A673 (cell line): ENCODE measurements around the gene NFATC2. TPM values are rescaled to one million over a fixed set of nuclear protein-coding genes. Genes with fewer than 3 reads are reported as not detected.

Experiments
- BruUV-seq: library from RNA; stranded (reverse); fragments of 400-500 nt; replicated peaks from 2 replicates; lab custom pipeline; 2021; lab: Mats Ljungman, UMichigan
- CTCF ChIA-PET: fragments of 300-600 bp; sonication (Branson Sonifier 250); formaldehyde crosslinking; loops from one replicate; lab custom pipeline; 2022; ENCODE audit warnings: antibody characterized with exemption; lab: Charles Lee
- POLR2A ChIA-PET: fragments of 300-600 bp; sonication (Branson Sonifier 250); formaldehyde crosslinking; loops from one replicate; lab custom pipeline; 2022; ENCODE audit warnings: antibody characterized with exemption; ENCODE audit not compliant: low non-redundant PET; lab: Charles Lee
- DNase-seq: peaks from one replicate; pipeline ENCODE4 v3.0.0-alpha.2; 2015; ENCODE audit warnings: low spot score
- H3K27ac ChIP-seq: fragments of 200-600 bp; sonication (generic); 2 replicates; pipeline ENCODE4 v1.5.1; 2016; ENCODE audit warnings: mixed run types, low read depth, mild to moderate bottlenecking, mixed read lengths, antibody characterized with exemption, low read length; ENCODE audit not compliant: poor library complexity, severe bottlenecking
- H3K27me3 ChIP-seq: fragments of 200-600 bp; sonication (generic); replicated peaks from 2 replicates; pipeline ENCODE4 v1.6.1; 2017; ENCODE audit warnings: mixed run types, low read depth, mild to moderate bottlenecking, mixed read lengths, antibody characterized with exemption, low read length; ENCODE audit not compliant: insufficient read depth, poor library complexity
- H3K36me3 ChIP-seq: fragments of 200-600 bp; sonication (generic); 2 replicates; pipeline ENCODE4 v1.6.1; 2016; ENCODE audit warnings: mixed run types, mild to moderate bottlenecking, mixed read lengths, antibody characterized with exemption, low read length; ENCODE audit not compliant: insufficient read depth, poor library complexity, severe bottlenecking
- H3K4me1 ChIP-seq: fragments of 200-600 bp; sonication (generic); 2 replicates; pipeline ENCODE4 v1.6.1; 2017; ENCODE audit warnings: mixed run types, mild to moderate bottlenecking, mixed read lengths, antibody characterized with exemption, low read length; ENCODE audit not compliant: insufficient read depth, poor library complexity, severe bottlenecking
- H3K4me3 ChIP-seq: fragments of 200-600 bp; sonication (generic); 2 replicates; pipeline ENCODE4 v1.5.1; 2016; ENCODE audit warnings: low read depth, mixed run types, mild to moderate bottlenecking, mixed read lengths, low read length; ENCODE audit not compliant: poor library complexity, severe bottlenecking
- H3K9me3 ChIP-seq: fragments of 200-600 bp; sonication (generic); 2 replicates; pipeline ENCODE4 v1.6.1; 2016; ENCODE audit warnings: mixed run types, low read depth, mild to moderate bottlenecking, mixed read lengths, antibody characterized with exemption, low read length; ENCODE audit not compliant: poor library complexity, severe bottlenecking
- EZH2 ChIP-seq: fragments of 200-600 bp; sonication (generic); IDR thresholded peaks from 2 replicates; pipeline ENCODE4 v1.6.1; 2017; ENCODE audit warnings: borderline replicate concordance, low read depth, mild to moderate bottlenecking, mixed read lengths, antibody characterized with exemption, low read length; ENCODE audit not compliant: poor library complexity, severe bottlenecking
- intact Hi-C: fragments of 100-400 bp; cut with micrococcal nuclease; formaldehyde crosslinking; loops from one replicate; pipeline ENCODE4 v1.10.0; 2022; ENCODE audit not compliant: unreplicated experiment
- total RNA-seq: library from RNA; stranded (reverse); gene quantifications from 2 replicates; pipeline ENCODE4 v1.2.3, GENCODE V29; 2021
- TF ChIP-seq, protein P1 (sequence below): fragments of 300-800, 200-600 bp; sonication (generic); conservative IDR thresholded peaks from 2 replicates; pipeline ENCODE4 v1.5.1; 2017; ENCODE audit warnings: low read depth, mild to moderate bottlenecking, antibody characterized with exemption, low read length, moderate library complexity, mixed read lengths

The NFATC2 gene
- total RNA-seq, 1 experiment from 2014 or later = 0.64 TPM

DNA sequence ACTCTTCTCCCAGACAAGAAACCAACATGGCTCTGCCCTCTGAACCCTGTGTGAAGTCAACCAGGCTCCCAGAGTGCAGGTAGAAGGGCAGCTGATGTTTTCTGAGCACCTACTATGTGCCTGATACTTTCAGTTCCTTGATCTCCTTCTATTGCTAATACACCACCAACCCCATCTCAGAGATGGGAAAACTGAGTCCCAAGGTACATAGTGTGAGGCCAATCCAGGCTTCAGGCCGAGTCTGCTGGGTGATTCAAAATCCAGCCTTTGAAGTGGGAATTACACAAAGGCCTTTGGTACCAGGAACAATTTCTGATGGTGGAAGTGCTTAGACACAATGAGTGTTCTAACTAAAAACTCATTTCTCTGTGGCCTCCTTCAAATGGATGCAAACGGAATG, 96.3 kb downstream of the NFATC2 start:
- H3K4me3 ChIP-seq = no peak overlapping the region
- intact Hi-C loops = no loop called here
- no peak for TF ChIP-seq EZH2
- TF ChIP-seq, protein P1, sequence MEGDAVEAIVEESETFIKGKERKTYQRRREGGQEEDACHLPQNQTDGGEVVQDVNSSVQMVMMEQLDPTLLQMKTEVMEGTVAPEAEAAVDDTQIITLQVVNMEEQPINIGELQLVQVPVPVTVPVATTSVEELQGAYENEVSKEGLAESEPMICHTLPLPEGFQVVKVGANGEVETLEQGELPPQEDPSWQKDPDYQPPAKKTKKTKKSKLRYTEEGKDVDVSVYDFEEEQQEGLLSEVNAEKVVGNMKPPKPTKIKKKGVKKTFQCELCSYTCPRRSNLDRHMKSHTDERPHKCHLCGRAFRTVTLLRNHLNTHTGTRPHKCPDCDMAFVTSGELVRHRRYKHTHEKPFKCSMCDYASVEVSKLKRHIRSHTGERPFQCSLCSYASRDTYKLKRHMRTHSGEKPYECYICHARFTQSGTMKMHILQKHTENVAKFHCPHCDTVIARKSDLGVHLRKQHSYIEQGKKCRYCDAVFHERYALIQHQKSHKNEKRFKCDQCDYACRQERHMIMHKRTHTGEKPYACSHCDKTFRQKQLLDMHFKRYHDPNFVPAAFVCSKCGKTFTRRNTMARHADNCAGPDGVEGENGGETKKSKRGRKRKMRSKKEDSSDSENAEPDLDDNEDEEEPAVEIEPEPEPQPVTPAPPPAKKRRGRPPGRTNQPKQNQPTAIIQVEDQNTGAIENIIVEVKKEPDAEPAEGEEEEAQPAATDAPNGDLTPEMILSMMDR = no peak
- BruUV-seq = no TSS peak
- no peaks in the 10 kb centered on the region for H3K27me3 ChIP-seq
- H3K4me1 ChIP-seq = peaks cover 13% of the 10 kb centered on the region
- no peaks in the 10 kb centered on the region for H3K9me3 ChIP-seq
- ChIA-PET POLR2A (no interaction called here), CTCF (no interaction called here)
- DNase-seq = no peak
- H3K27ac ChIP-seq = no peak overlapping the region
- no peaks in the 10 kb centered on the region for H3K36me3 ChIP-seq

DNA sequence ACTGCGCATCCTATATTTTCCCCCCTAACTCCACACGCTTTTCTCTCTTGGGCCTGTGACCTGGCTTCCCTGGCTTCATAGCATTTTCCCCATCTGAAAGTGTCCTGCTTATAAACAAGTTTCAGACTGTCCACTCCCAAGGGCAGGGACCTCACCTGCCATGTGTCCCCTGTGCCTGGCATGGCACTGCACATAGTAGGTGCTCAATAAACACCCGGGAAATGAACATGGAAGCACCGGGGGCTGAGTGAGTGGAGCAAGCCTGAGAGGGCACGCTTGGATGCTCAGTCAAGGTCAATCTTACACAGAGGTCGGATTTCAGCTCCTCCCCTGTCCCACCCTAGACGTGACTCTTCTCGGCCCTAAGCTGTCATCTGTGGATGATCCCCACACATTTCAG, 96.9 kb downstream of the NFATC2 start:
- Histone ChIP-seq H3K4me3 (no peak overlapping the region), H3K4me1 (peaks cover 13% of the 10 kb centered on the region), H3K27ac (no peak overlapping the region), H3K9me3 (no peaks in the 10 kb centered on the region), H3K27me3 (no peaks in the 10 kb centered on the region), H3K36me3 (no peaks in the 10 kb centered on the region)
- TF ChIP-seq, protein P1 = no peak
- TF ChIP-seq EZH2 = no peak
- CTCF ChIA-PET = no interaction called here
- POLR2A ChIA-PET = no interaction called here
- DNase-seq = no peak
- intact Hi-C loops = no loop called here
- BruUV-seq = no TSS peak

DNA sequence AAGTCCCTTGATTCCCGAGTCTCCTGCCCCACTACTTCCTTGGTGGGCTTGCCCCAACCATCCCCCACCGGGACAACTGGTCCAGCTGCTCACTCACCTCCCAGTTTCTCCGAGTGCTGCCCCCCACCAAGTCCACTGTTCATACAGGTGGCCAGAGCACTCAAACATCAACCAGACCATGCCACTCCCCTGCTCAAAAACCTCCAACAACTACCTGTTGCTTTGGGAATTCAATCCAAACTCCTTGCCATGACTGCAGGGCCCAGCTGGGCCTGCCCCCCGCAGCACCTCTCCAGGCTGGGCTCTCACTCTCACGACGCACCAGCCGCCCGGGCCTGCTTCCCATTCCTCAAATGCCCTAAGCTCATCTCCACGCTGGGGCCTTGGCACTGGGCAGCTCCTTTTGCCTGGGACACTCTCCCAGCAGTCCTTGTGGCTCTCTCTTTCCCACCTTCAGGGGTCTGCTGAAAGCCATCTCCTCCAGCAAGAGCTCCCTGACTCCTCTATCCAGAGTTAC, 97.5 kb downstream of the NFATC2 start:
- no peaks in the 10 kb centered on the region for H3K9me3 ChIP-seq
- BruUV-seq = no TSS peak
- CTCF ChIA-PET = no interaction called here
- H3K4me1 ChIP-seq = peaks cover 13% of the 10 kb centered on the region
- intact Hi-C loops = no loop called here
- no peak overlapping the region for H3K4me3 ChIP-seq
- DNase-seq = no peak
- H3K27me3 ChIP-seq = no peaks in the 10 kb centered on the region
- no peak overlapping the region for H3K27ac ChIP-seq
- no peaks in the 10 kb centered on the region for H3K36me3 ChIP-seq
- POLR2A ChIA-PET = interaction anchor here (0.6 kb wide), 1 partner anchor 930 kb away, joined by 6 read pairs; no protein-coding TSS in a partner anchor
- TF ChIP-seq EZH2 = no peak
- TF ChIP-seq, protein P1 = no peak
